RWPE2 (cell line): ENCODE measurements around the gene CREB3L2.

Experiments
- ATAC-seq: fragments of 200-7000 bp; cut with Tn5 transposase; 3 replicates; pipeline ENCODE4 v1.9.1; 2021; ENCODE audit warnings: low read depth
- DNase-seq: peaks from one replicate; pipeline ENCODE4 v3.0.0-alpha.2; 2020; ENCODE audit warnings: low spot score
- H3K27ac ChIP-seq: fragments of 450-650 bp; 2 replicates; pipeline ENCODE4 v1.5.1; 2017; ENCODE audit warnings: mild to moderate bottlenecking; ENCODE audit not compliant: poor library complexity, severe bottlenecking
- H3K27me3 ChIP-seq: fragments of 250-450 bp; sonication (Bioruptor Pico); 2 replicates; pipeline ENCODE4 v1.5.1; 2021; ENCODE audit warnings: mild to moderate bottlenecking, moderate library complexity; ENCODE audit not compliant: insufficient read depth, poor library complexity, severe bottlenecking
- H3K36me3 ChIP-seq: fragments of 250-450 bp; sonication (Bioruptor Pico); 2 replicates; pipeline ENCODE4 v1.5.1; 2020; ENCODE audit warnings: low read depth, mild to moderate bottlenecking, moderate library complexity
- H3K4me1 ChIP-seq: fragments of 250-450 bp; sonication (Bioruptor Pico); 2 replicates; pipeline ENCODE4 v1.5.1; 2021; ENCODE audit warnings: mild to moderate bottlenecking, moderate library complexity; ENCODE audit not compliant: insufficient read depth, poor library complexity, severe bottlenecking
- H3K4me3 ChIP-seq: fragments of 250-450 bp; sonication (Bioruptor Pico); 2 replicates; pipeline ENCODE4 v1.5.1; 2021; ENCODE audit warnings: mild to moderate bottlenecking, moderate library complexity; ENCODE audit not compliant: severe bottlenecking
- H3K9me3 ChIP-seq: fragments of 250-450 bp; sonication (Bioruptor Pico); 2 replicates; pipeline ENCODE4 v1.5.1; 2021; ENCODE audit warnings: mild to moderate bottlenecking, moderate library complexity; ENCODE audit not compliant: severe bottlenecking
- TF ChIP-seq, protein P1 (sequence below): fragments of 450-650 bp; IDR thresholded peaks from one replicate; pipeline ENCODE4 v1.5.1; 2017; ENCODE audit warnings: mild to moderate bottlenecking, moderate library complexity; ENCODE audit not compliant: poor library complexity, severe bottlenecking

CREB3L2 gene

GRCh38 chr7:137844677-137845425 is 157.0 kb downstream of the CREB3L2 start:
- H3K4me3 ChIP-seq: no peak overlapping the region
- no peaks in the 10 kb centered on the region for H3K36me3 ChIP-seq
- H3K9me3 ChIP-seq: no peaks in the 10 kb centered on the region
- no peaks in the 10 kb centered on the region for H3K4me1 ChIP-seq
- TF ChIP-seq, protein P1, sequence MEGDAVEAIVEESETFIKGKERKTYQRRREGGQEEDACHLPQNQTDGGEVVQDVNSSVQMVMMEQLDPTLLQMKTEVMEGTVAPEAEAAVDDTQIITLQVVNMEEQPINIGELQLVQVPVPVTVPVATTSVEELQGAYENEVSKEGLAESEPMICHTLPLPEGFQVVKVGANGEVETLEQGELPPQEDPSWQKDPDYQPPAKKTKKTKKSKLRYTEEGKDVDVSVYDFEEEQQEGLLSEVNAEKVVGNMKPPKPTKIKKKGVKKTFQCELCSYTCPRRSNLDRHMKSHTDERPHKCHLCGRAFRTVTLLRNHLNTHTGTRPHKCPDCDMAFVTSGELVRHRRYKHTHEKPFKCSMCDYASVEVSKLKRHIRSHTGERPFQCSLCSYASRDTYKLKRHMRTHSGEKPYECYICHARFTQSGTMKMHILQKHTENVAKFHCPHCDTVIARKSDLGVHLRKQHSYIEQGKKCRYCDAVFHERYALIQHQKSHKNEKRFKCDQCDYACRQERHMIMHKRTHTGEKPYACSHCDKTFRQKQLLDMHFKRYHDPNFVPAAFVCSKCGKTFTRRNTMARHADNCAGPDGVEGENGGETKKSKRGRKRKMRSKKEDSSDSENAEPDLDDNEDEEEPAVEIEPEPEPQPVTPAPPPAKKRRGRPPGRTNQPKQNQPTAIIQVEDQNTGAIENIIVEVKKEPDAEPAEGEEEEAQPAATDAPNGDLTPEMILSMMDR: no peak
- ATAC-seq: no peak
- no peak overlapping the region for H3K27ac ChIP-seq
- DNase-seq: no peak
- peaks cover 45% of the 10 kb centered on the region for H3K27me3 ChIP-seq

- H3K9me3 ChIP-seq: no peaks in the 10 kb centered on the region
- TF ChIP-seq, protein P1: no peak
- DNase-seq: no peak
These were observed 161.7 kb downstream of the CREB3L2 start for GRCh38 chr7:137839903-137840779.

GRCh38 chr7:137838706-137839315 is 163.1 kb downstream of the CREB3L2 start:
- H3K36me3 ChIP-seq: no peaks in the 10 kb centered on the region
- TF ChIP-seq, protein P1: no peak
- H3K9me3 ChIP-seq: no peaks in the 10 kb centered on the region
- H3K4me1 ChIP-seq: no peaks in the 10 kb centered on the region
- DNase-seq (no peak), ATAC-seq (no peak)
- no peak overlapping the region for H3K4me3 ChIP-seq
- peaks cover under 1% of the 10 kb centered on the region for H3K27me3 ChIP-seq
- no peak overlapping the region for H3K27ac ChIP-seq

More at GRCh38 chr7:137839903-137840779, 161.7 kb downstream of the CREB3L2 start:
- no peak for ATAC-seq
- H3K36me3 ChIP-seq: no peaks in the 10 kb centered on the region
- no peak overlapping the region for H3K4me3 ChIP-seq
- no peak overlapping the region for H3K27ac ChIP-seq
- H3K4me1 ChIP-seq: no peaks in the 10 kb centered on the region
- H3K27me3 ChIP-seq: peaks cover 12% of the 10 kb centered on the region

GRCh38 chr7:137836541-137836940 is 165.3 kb downstream of the CREB3L2 start:
- Histone ChIP-seq H3K4me1 (no peaks in the 10 kb centered on the region), H3K4me3 (no peak overlapping the region), H3K27me3 (no peaks in the 10 kb centered on the region), H3K9me3 (peaks cover 8% of the 10 kb centered on the region), H3K36me3 (no peaks in the 10 kb centered on the region), H3K27ac (no peak overlapping the region)
- DNase-seq (no peak), ATAC-seq (no peak)
- TF ChIP-seq, protein P1: no peak
